ENCODE data around the gene TGFBR1. TPM values are rescaled to one million over a fixed set of nuclear protein-coding genes. Genes with fewer than 3 reads are reported as not detected.

Gene TGFBR1
- total and polyA plus RNA-seq, 2 donors: 14.9 to 120 TPM

GRCh38 chr9:99140685-99141314 lies 35.9 kb downstream of the TGFBR1 start:
- no peak overlapping the region for H3K27ac ChIP-seq (ENCODE audit: low read depth)
- WGBS: 64% methylated on average over 2 of the region's 2 CpGs
- DNase-seq (ENCODE audit: extremely low spot score): no peak
- H3K36me3 ChIP-seq (ENCODE audit: insufficient read depth): no peaks in the 10 kb centered on the region
- no peak overlapping the region for H3K4me3 ChIP-seq (ENCODE audit: low read depth, low read length)
- H3K4me1 ChIP-seq (ENCODE audit: insufficient read depth): no peaks in the 10 kb centered on the region

GRCh38 chr9:99141849-99142248 lies 36.9 kb downstream of the TGFBR1 start:
- DNase-seq (ENCODE audit: extremely low spot score): no peak
- no peak overlapping the region for H3K27ac ChIP-seq (ENCODE audit: low read depth)
- peaks cover 3% of the 10 kb centered on the region for H3K36me3 ChIP-seq (ENCODE audit: insufficient read depth)
- 74% methylated on average over 5 of the region's 5 CpGs for WGBS
- no peak overlapping the region for H3K4me3 ChIP-seq (ENCODE audit: low read depth, low read length)
- no peaks in the 10 kb centered on the region for H3K4me1 ChIP-seq (ENCODE audit: insufficient read depth)

GRCh38 chr9:99142275-99142674 lies 37.4 kb downstream of the TGFBR1 start:
- peaks cover 3% of the 10 kb centered on the region for H3K36me3 ChIP-seq (ENCODE audit: insufficient read depth)
- no peak for DNase-seq (ENCODE audit: extremely low spot score)
- H3K4me1 ChIP-seq (ENCODE audit: insufficient read depth): no peaks in the 10 kb centered on the region
- H3K27ac ChIP-seq (ENCODE audit: low read depth): no peak overlapping the region
- H3K4me3 ChIP-seq (ENCODE audit: low read depth, low read length): no peak overlapping the region
- 84% methylated on average over 4 of the region's 4 CpGs for WGBS

- DNase-seq (ENCODE audit: extremely low spot score): no peak
- no peak overlapping the region for H3K27ac ChIP-seq (ENCODE audit: low read depth)
- 92% methylated on average over 3 of the region's 3 CpGs for WGBS
- no peak overlapping the region for H3K4me3 ChIP-seq (ENCODE audit: low read depth, low read length)
- H3K36me3 ChIP-seq (ENCODE audit: insufficient read depth): peaks cover 3% of the 10 kb centered on the region
- H3K4me1 ChIP-seq (ENCODE audit: insufficient read depth): no peaks in the 10 kb centered on the region
Observed at GRCh38 chr9:99143655-99144054, 38.7 kb downstream of the TGFBR1 start.

- WGBS: 84% methylated on average over 4 of the region's 4 CpGs
- peaks cover 3% of the 10 kb centered on the region for H3K36me3 ChIP-seq (ENCODE audit: insufficient read depth)
- no peak overlapping the region for H3K27ac ChIP-seq (ENCODE audit: low read depth)
- no peaks in the 10 kb centered on the region for H3K4me1 ChIP-seq (ENCODE audit: insufficient read depth)
- no peak overlapping the region for H3K4me3 ChIP-seq (ENCODE audit: low read depth, low read length)
- no peak for DNase-seq (ENCODE audit: extremely low spot score)
Observed at GRCh38 chr9:99144966-99145365, 40.1 kb downstream of the TGFBR1 start.

GRCh38 chr9:99146574-99146973 lies 41.7 kb downstream of the TGFBR1 start:
- no peak for DNase-seq (ENCODE audit: extremely low spot score)
- 85% methylated on average over 4 of the region's 4 CpGs for WGBS
- Histone ChIP-seq H3K36me3 (ENCODE audit: insufficient read depth) (peaks cover 3% of the 10 kb centered on the region), H3K27ac (ENCODE audit: low read depth) (no peak overlapping the region), H3K4me3 (ENCODE audit: low read depth, low read length) (no peak overlapping the region), H3K4me1 (ENCODE audit: insufficient read depth) (no peaks in the 10 kb centered on the region)

- no peak for DNase-seq (ENCODE audit: extremely low spot score)
Observed at GRCh38 chr9:99147177-99147576, 42.3 kb downstream of the TGFBR1 start.

GRCh38 chr9:99150451-99151171 lies 45.7 kb downstream of the TGFBR1 start:
- peaks cover 3% of the 10 kb centered on the region for H3K36me3 ChIP-seq (ENCODE audit: insufficient read depth)

More at GRCh38 chr9:99147177-99147576, 42.3 kb downstream of the TGFBR1 start:
- Histone ChIP-seq H3K4me1 (ENCODE audit: insufficient read depth) (no peaks in the 10 kb centered on the region), H3K27ac (ENCODE audit: low read depth) (no peak overlapping the region), H3K36me3 (ENCODE audit: insufficient read depth) (peaks cover 3% of the 10 kb centered on the region), H3K4me3 (ENCODE audit: low read depth, low read length) (no peak overlapping the region)

GRCh38 chr9:99154356-99154755 lies 49.4 kb downstream of the TGFBR1 start:
- Histone ChIP-seq H3K4me3 (ENCODE audit: low read depth, low read length) (no peak overlapping the region), H3K4me1 (ENCODE audit: insufficient read depth) (no peaks in the 10 kb centered on the region), H3K36me3 (ENCODE audit: insufficient read depth) (no peaks in the 10 kb centered on the region), H3K27ac (ENCODE audit: low read depth) (no peak overlapping the region)
- WGBS: 64% methylated on average over 3 of the region's 3 CpGs
- no peak for DNase-seq (ENCODE audit: extremely low spot score)

More at GRCh38 chr9:99150451-99151171, 45.7 kb downstream of the TGFBR1 start:
- WGBS: 86% methylated on average over 8 of the region's 8 CpGs
- Histone ChIP-seq H3K27ac (ENCODE audit: low read depth) (no peak overlapping the region), H3K4me1 (ENCODE audit: insufficient read depth) (no peaks in the 10 kb centered on the region), H3K4me3 (ENCODE audit: low read depth, low read length) (no peak overlapping the region)
- DNase-seq (ENCODE audit: extremely low spot score): no peak

GRCh38 chr9:99155736-99156135 lies 50.8 kb downstream of the TGFBR1 start:
- Histone ChIP-seq H3K4me3 (ENCODE audit: low read depth, low read length) (no peak overlapping the region), H3K36me3 (ENCODE audit: insufficient read depth) (no peaks in the 10 kb centered on the region), H3K27ac (ENCODE audit: low read depth) (no peak overlapping the region), H3K4me1 (ENCODE audit: insufficient read depth) (no peaks in the 10 kb centered on the region)
- DNase-seq (ENCODE audit: extremely low spot score): no peak
- WGBS: 65% methylated on average over 2 of the region's 2 CpGs

- Histone ChIP-seq H3K27ac (ENCODE audit: low read depth) (no peak overlapping the region), H3K4me1 (ENCODE audit: insufficient read depth) (no peaks in the 10 kb centered on the region), H3K4me3 (ENCODE audit: low read depth, low read length) (no peak overlapping the region), H3K36me3 (ENCODE audit: insufficient read depth) (no peaks in the 10 kb centered on the region)
- WGBS: 72% methylated on average over 4 of the region's 4 CpGs
- DNase-seq (ENCODE audit: extremely low spot score): no peak
Observed at GRCh38 chr9:99158629-99159028, 53.7 kb downstream of the TGFBR1 start.

GRCh38 chr9:99160173-99160572 lies 55.3 kb downstream of the TGFBR1 start:
- H3K36me3 ChIP-seq (ENCODE audit: insufficient read depth): no peaks in the 10 kb centered on the region
- H3K27ac ChIP-seq (ENCODE audit: low read depth): no peak overlapping the region
- no peak overlapping the region for H3K4me3 ChIP-seq (ENCODE audit: low read depth, low read length)
- no peaks in the 10 kb centered on the region for H3K4me1 ChIP-seq (ENCODE audit: insufficient read depth)
- no peak for DNase-seq (ENCODE audit: extremely low spot score)
- 79% methylated on average over 6 of the region's 6 CpGs for WGBS

- H3K36me3 ChIP-seq (ENCODE audit: insufficient read depth): no peaks in the 10 kb centered on the region
- no peaks in the 10 kb centered on the region for H3K4me1 ChIP-seq (ENCODE audit: insufficient read depth)
- H3K4me3 ChIP-seq (ENCODE audit: low read depth, low read length): no peak overlapping the region
- 34% methylated on average over 3 of the region's 3 CpGs for WGBS
- no peak for DNase-seq (ENCODE audit: extremely low spot score)
- H3K27ac ChIP-seq (ENCODE audit: low read depth): no peak overlapping the region
Observed at GRCh38 chr9:99162759-99163364, 57.9 kb downstream of the TGFBR1 start.

- no peak overlapping the region for H3K4me3 ChIP-seq (ENCODE audit: low read depth, low read length)
- H3K4me1 ChIP-seq (ENCODE audit: insufficient read depth): no peaks in the 10 kb centered on the region
- WGBS: 90% methylated on average over 2 of the region's 2 CpGs
- H3K27ac ChIP-seq (ENCODE audit: low read depth): no peak overlapping the region
- no peaks in the 10 kb centered on the region for H3K36me3 ChIP-seq (ENCODE audit: insufficient read depth)
- DNase-seq (ENCODE audit: extremely low spot score): no peak
Observed at GRCh38 chr9:99166149-99166548, 61.2 kb downstream of the TGFBR1 start.

Measured in urinary bladder (tissue), 4 donors.